NCI-H2227 treated with DMSO at 0.1 percent for 48 hours (cell line): ENCODE data around the gene SPEM2.
"Not testable (repeated sequence)": the region's sequence is repeated elsewhere in the genome, so short reads cannot be mapped to it uniquely, and the experiment has no call there.

Experiments used
- DNase-seq: peaks from one replicate; lab custom pipeline; 2025; lab: John Stamatoyannopoulos, UW

Gene SPEM2

DNA sequence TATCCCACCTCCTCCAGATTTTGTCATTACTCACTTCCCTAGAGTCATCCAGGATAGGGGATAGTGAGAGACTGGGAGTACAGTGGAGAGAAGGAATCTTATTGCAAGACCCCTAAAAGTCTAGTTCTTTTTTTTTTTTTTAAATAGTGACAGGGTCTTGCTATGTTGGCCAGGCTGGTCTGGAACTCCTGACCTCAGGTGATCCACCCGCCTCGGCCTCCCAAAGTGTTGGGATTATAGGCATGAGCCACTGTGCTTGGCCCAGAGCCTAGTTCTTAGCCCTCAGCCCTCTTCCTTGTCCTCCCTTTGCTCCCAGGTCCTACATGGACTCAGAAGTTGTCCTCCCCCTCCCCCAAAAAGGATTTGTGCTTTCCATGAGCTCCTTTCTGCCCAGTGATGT, 16.7 kb downstream of the SPEM2 start:
- DNase-seq, result no peak

- DNase-seq, result no peak
These were observed 18.4 kb downstream of the SPEM2 start for GRCh38 chr17:7443499-7444485.

DNA sequence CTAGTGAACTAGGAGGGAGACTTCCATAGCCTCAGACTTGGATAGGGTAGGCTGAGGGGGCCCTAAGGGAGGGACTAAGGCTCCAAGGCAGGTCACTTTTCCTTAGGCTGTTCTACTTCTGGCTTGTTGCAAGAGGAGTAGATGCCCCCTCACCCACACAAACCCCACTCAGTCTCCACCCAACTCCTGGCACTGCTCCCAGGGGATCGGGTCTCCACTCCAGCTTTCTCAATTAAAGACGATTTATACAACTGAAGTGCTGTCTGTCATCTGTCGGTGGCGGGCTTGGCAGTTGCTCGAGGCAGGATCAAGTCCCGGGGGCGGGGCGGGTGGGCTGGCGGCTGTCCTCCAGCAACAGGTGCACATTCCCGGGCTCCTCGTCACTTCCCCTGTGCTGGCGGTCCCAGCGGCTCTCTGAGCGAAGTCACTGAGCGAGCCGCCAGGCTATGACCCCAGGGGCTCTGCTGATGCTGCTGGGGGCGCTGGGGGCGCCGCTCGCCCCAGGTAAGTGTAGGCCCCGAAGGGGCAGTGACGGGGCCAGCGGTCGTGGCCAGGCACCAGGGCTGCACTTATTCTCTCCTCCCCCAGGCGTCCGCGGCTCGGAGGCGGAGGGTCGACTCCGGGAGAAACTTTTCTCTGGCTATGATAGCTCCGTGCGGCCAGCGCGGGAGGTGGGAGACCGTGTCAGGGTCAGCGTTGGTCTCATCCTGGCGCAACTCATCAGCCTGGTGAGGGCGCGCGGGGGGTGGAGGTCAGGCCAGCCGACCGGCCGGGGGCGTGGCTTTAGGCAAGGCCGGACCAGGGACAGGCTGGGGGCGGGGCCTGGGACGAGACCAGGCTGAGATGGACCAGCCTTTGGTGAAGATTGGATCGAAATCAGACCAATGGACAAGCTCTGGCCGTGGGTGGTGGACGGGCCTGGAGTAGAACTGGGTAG, 19.5 kb downstream of the SPEM2 start, which contains the start of gene CHRNB1:
TSS of gene CHRNB1 (plus strand) at position 380 of the 937 bp plus-strand sequence. CDS start at position 447, 67 bp downstream.
- DNase-seq, result peak; percentile 6

GRCh38 chr17:7445619-7445968, 20.2 kb downstream of the SPEM2 start:
- DNase-seq, result peak; percentile 37

DNA sequence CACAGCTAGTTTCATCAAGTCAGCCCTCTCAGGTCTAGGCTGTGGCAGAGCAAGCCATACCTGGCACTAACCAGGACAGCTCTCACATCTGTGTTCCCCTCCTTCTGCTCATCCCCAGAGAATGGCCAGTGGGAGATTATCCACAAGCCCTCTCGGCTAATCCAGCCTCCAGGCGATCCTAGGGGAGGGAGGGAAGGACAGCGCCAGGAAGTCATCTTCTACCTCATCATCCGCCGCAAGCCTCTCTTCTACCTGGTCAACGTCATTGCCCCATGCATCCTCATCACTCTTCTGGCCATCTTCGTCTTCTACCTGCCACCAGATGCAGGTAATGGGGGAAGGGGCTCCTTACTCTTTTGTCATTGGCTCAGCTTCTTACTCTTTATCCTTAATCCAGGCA, 23.0 kb downstream of the SPEM2 start:
- DNase-seq, result no peak

DNA sequence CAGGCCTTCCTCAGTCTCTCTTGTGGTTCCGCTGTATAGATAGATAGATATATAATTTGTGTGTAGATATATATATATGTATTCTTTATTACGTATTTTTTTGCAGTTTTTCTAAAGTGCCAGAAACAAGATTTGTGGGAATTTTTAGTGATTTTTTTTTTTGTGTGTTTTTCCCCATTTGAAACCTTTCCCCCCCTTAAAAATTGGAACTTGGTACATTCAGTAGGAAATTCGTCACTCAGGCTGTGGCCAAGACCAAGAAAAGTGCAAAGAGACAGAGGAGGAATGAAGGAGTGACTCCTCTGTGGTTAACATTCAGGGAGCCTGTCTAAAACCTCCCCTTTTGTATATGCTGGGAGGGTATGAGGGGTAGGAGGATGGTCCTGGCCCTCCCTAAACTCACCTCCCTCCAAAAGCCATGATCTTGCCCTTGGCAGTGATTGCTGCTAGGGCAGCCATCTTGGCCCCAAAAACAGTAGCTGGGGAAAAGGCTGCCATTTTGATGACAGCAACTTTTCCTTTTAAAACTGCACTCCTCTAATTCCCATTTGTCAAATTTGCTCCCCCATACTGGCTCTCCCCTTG, 34.6 kb downstream of the SPEM2 start:
- DNase-seq, result no peak

GRCh38 chr17:7460850-7461660, 35.6 kb downstream of the SPEM2 start:
- DNase-seq, result no peak

- no peak for DNase-seq
These were observed 37.3 kb downstream of the SPEM2 start for GRCh38 chr17:7462474-7463371.

GRCh38 chr17:7463372-7463846, 38.0 kb downstream of the SPEM2 start:
- no peak for DNase-seq

GRCh38 chr17:7464081-7464480, 38.7 kb downstream of the SPEM2 start:
- DNase-seq, result no peak

DNA sequence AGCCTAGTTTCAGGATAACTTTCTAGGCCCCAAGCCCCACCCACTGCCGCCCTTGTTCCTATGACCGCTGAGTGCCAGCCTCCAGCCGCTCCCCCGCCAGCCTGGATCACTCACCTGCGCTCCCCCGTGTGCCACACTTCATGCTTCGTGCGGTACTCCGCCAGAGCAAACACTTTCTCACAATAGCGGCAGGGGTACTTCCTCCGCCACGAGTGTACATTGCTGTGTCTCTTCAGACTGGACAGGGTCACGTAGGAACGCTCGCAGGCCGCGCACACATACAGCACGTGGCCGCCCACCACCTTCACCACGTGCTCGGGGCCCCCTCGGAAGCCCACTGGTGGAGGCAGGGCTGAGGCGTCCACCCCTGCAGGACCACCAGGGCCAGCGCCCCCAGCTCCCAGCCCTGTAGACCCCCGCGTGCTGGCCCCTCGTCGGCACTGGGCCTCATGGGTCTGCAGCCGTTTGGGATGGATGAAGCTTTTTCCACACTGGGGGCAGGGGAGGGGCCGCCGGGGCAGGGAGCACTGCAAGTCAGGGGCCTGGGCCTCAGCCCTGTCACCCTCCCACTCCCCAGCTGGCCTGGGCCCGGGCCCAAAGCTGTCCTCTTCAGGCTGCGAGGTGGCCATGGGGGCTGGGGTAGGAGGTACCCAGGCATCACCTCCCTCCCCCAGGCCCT, 40.3 kb downstream of the SPEM2 start:
- DNase-seq, result no peak

DNA sequence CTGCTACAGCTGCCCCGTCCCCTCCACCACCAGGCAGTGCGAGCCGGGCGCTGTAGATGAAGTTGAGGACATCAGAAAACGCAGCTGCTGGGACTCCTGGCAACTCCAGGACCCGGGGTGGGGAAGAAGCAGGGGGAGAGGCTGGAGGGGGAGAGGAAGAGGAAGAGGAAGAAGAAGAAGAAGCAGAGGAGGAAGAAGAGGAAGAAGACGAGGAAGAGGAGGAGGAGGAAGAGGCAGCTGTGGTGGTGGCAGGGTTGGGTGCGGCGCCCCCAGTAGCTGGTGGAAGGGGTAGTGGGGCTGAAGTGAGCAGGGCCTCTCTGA, 40.9 kb downstream of the SPEM2 start:
- DNase-seq, result no peak

GRCh38 chr17:7466639-7467341, 41.4 kb downstream of the SPEM2 start:
- DNase-seq, result no peak

DNA sequence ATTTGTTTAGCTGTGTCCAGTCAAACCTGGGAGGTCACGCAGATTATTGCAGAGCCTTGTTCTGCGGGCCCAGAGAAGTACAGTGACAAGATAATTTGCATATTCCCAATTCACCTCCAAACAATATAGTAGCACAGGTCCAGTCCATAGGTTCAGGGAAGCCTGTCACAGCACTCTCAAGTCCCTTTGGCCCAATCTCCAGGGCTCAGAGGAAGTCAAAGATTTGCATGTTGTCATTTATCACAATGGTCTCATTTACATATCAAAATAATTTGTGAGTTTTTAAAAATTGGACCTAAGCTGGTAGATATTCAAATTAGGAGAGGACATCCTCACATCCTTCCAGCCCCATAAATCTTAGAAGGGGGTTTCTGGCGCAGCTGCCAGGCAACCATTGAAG, 42.1 kb downstream of the SPEM2 start:
- DNase-seq, result no peak

GRCh38 chr17:7468290-7468689, 42.9 kb downstream of the SPEM2 start:
- no peak for DNase-seq

DNA sequence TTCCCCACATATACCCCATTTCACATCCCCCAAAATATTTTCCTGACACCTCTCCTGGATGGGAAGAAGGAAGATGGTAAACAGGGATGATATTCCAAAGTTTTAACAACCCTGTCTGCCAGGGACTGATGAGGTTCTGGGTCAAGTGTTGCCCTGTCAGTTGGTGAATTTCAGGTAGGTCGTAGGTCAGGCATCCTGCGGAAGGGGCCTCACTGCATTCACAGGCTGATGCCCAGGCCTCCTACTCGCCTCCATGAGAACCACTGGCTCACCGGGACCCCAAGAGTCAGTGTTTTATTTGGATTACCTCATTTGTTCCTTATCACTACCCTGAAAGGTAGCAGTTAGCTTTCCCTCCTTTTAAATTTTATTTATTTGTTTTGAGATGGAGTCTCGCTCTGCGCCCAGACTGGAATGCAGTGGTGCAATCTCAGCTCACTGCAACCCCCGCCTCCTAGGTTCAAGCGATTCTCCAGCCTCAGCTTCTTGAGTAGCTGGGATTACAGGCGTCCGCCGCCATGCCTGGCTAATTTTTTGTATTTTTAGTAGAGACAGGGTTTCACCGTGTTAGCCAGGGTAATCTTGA, 43.5 kb downstream of the SPEM2 start:
- no peak for DNase-seq

- DNase-seq, result not testable (repeated sequence)
These were observed 44.4 kb downstream of the SPEM2 start for GRCh38 chr17:7469843-7470242.

DNA sequence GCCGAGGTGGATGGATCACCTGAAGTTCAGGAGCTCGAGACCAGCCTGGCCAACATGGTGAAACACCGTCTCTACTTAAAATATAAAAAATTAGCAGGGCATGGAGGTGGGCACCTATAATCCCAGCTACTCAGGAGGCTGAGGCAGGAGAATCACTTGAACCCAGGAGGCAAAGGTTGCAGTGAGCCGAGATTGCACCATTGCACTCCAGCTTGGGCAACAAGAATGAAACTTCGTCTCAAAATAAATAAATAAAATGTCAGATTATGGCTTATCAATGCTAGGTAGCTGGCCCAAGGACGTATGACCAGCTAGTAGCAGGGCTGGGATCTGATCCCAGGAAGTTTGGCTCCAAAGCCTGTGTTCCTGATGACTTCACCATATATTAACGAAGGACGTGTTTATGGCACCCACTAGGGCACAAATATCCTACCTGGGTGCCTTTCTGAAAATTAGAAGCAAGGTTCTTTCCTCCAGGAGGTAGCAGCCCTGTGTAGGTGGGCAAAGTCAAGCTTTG, 45.1 kb downstream of the SPEM2 start:
- DNase-seq, result not testable (repeated sequence)
